Renal cortex interstitium (tissue), 11 donors: ENCODE results near the gene GPR27. TPM values are rescaled to one million over a fixed set of nuclear protein-coding genes. Genes with fewer than 3 reads are reported as not detected.

Experiments
- DNase-seq, 11 donors: peaks; one replicate each; pipeline ENCODE4 v3.0.0-alpha.2; 2013; ENCODE audit warnings: low read depth in 9 of 11, low spot score in 4 of 11; ENCODE audit errors: extremely low read depth in 1 of 11
- polyA plus RNA-seq, 3 donors: library from polyadenylated mRNA; unstranded; fragments of 120-200 nt; gene quantifications; one replicate each; pipeline ENCODE4 v1.2.1, GENCODE V29; 2013; ENCODE audit not compliant: insufficient read length in 3 of 3

GPR27 gene
- polyA plus RNA-seq, 3 donors: 8.3 to 12.6 (median 11.2) TPM

DNA sequence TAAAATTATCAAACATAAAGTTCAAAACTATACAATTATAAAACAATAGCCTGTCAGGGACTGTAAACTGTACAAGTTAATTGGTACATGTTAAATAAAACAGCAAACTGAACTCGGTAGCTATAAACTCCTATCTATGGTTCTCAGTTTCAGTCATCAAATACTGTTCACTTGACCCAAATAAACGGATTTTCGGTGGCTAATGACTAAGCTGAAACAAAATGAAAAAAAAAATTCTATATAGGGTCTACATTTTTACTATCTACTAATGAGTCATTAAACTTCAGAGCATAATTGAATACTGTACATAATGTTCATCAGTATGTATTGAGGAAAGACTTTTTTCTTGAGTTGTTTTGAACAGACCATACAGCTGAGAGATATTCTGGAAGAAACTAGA is 24.7 kb downstream of the GPR27 start:
- DNase-seq: no peak

DNA sequence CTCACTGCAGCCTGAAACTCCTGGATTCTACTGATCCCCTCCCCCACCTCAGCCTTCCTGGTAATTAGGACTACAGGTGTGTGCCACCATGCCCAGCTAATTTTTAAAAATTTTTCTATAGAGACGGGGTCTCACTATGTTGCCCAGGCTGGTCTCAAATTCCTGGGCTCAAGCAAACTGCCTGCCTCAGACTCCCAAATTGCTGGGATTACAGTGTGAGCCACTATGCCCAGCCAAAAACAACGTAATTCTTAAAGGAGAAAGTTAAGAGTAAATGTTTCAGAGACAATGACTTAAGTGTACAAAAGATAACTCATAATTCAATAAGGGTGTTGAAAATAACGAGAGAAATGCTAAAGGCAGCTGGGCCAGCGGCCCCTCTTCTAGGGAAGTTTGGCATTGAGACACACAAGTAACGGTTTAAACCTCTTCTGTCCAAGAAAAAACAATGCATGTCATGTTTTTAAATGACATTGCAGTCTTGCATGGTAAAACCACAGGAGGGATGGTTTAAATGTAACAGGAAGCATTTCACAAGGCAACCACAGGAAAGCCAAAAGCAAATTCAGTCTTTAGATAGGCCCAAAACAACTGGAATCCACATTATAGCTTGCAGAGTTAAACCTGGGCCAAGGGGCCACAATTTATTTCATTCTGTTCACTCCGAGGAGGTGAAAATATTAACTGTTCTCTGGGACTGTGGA is 26.2 kb downstream of the GPR27 start:
- DNase-seq: no peak

DNA sequence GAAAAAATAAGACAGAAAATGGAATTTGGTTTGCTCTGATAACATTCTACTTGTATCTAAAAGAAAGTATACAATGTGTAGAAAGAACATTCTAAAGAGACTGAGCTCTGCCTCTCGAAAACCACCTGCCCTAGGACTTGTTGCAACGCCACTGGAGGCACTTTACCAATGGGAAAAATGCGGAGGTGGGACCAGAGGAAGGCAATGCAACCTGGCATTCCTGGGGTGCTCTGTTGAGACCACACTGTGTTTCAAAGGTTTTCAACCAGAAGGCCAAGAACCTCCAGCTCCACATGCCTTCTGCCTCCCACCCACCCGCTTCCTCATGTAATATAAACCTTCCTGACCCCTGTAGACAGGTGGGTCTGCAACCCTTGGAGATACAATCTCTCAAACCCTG is 26.8 kb downstream of the GPR27 start:
- no peak for DNase-seq

DNA sequence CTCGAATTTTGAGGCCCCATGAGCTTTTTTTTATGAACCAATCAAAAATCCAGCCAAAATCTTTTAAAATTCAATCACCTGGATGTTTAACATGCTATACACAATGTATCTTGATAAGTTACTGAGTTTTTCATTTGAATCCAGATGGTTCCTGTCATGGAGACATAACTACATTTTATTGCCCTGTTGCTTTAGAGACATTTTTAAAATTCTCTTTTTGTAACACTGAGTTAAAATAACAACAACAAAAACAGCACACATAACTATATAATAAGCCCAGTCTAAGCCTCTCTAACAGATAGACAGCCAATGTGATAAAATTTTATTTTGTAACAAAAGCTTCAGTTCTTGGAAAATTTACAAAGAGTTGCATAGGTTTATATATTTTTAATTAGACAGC is 29.5 kb downstream of the GPR27 start:
- peak in 2 of 11 donors; percentile 26 to 31 for DNase-seq

DNA sequence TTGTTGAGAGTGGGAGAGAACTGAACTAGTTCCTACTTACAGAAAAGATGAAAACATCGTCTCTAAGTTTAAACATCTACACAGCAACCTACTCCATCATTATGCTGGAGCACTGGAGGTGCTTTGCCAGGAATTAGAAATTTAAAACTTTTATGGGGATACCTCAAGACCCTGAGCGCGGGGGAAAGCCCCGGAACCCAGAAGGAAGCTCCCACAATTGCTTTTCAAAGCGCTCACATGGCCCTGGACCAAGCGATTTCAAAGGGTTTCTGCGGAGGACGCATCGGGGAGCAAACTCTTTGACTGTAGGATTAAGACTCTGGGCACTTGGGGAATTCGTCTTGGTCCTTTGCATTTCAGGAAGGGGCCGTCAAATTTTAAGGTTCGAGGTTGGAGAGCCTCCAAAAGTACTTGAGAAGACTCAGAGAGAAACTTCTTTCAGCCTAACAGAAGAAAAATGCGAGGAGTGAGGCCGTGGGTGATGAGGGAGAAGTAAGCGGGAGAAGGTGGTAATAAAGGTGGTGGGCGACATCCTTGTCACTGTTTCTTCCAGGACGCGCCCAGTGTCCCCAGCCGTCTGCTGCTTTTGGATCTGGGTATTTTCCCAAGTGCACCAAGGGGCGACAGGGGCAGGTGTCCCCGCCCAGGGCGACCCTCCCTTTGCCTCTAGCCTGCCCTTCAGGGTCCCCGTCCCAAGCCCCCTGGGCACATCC is 30.7 kb downstream of the GPR27 start:
- no peak for DNase-seq

DNA sequence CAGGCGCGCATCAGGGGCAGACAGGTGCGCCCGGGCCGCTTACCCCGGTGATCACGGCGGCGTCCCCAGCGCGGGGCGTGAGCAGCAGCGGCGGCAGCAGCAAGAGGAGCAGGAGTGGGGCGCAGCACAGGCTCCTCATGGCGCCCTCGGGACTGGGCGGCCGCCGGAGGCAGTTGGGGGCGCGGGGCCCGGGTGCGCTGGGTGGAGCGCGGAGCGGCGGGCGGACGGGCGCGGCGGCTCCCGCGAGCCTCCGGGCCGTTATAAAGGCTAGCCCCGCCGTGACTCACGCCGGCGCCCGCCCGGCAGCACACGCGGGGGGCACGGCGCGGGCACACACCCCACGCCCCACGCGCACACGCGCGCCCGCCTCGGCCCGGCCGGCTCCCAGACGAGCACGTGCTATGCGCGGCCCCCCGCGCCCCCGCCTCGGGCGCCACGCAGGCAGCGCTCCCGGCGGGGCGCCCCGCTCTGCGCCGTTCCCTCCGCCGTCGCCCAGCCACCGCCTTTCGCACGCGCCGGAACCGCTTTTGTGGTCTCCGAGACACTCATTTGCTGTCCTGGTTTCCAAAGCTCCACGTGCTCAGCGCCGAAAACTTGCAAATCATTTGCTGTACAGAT is 31.4 kb downstream of the GPR27 start, which contains the start of gene PROK2:
Gene PROK2 (minus strand): TSS at position 235 of the 618 bp plus-strand sequence. CDS start 96 bp downstream, at position 139.
- DNase-seq: peak in 1 of 11 donors; percentile 19

DNA sequence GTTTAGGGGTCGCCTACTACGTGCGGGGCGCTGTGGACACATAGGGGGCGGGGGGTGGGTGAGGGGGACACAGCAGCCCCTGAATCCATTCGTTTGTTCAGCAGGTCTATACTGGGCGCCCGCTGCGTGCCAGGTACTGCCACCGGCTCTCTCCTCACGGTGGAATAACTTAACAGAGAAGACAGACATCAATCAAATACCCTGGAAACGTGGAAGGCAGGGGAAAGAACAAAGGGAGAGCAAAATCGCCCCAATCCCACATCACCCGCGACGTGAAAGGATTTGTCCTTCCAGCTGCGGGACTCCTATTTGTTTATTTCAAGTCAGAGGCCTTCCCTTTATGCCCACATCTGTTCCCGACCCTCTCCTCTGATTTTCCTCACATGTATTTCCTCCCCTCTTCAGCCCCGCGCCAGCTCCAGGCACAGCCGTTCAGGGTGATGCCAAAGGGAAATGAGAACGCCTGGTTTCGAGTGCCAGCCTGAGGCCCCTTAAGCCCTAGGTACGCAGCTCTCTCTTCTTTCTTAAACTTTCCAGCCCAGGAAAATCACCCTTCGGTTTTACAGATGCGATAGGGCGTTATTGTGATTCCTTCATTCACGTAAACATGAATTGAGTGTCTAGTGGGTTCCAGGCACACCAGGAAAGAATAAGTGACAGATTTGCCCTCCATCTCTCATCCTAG is 32.0 kb downstream of the GPR27 start:
- no peak for DNase-seq

DNA sequence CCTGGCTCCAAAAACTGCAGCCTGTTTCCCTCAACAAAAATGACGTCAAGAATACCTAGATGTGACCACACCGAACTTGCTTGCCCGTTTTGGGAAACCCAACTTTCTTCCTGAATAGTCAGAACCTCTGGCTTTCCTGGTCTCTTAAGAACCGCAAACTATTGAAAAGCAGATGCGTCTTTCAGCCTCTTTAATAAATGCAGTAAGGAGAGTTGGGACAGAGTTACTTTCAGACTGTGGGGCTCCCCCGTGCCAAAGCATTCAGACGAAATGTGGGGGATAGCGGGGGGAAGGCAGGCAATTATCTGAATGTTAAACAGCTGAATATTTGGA is 32.5 kb downstream of the GPR27 start:
- DNase-seq: no peak

DNA sequence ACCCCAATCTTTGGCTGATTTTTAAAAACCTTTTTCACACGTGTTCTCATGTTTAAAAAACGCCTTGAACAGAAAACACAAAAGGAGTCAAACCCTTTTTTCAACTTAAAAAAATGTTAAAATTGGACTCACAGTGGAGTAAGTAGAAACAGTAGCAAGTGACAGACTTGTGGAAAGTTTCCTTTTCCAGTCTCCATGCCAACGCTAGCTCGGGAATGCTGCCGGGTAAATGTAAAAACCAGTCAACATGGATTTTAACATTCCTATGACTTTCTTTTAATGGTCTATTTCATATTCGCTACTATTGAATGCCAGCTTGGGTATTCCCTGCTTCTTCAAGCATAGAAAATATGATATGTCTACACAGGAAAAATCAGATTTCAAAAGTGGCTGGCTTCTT is 32.9 kb downstream of the GPR27 start:
- peak in 1 of 11 donors; percentile 29 for DNase-seq

DNA sequence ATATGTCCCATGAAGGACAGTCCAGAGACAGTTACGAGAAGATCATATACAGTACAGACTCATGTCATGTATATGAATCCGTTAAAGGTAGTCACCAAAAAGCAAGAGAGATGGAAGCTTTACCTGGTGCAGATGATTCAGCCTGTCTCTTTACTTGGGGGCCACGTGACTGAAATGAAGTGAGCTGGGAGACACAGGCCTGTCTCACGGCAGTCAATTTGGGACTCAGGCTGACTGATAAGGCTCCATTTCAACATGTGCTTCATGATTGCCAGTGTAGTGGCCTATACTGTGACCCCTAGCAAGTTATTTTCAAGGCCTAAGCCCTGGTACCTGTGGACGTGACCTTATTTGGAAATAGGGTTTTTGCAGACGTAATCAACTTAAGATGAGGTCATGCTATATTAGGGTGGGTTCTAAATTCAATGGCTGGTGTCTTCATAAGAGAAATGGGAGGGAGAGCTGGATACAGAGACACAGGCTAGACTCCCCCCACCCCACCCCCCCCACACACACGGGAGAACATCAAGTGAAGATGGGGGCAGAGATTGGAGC is 34.3 kb downstream of the GPR27 start:
- DNase-seq: no peak

DNA sequence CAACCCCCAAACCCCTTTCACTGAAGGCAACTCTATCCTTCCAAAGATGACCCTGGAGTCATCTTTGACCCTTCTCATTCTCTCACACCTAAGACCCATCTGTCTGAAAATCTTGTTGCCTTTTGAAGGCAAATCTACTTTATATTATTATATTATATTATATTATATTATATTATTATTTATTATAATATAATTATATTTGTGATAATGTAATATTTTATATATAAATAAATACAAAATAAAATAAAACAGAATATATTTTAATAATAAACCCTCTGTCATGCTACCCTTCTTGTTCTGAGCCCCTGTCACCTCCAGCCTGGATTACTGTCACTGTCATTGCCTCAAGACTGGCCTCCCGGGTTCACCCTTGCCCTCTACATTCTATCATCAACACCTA is 36.3 kb downstream of the GPR27 start:
- DNase-seq: no peak

DNA sequence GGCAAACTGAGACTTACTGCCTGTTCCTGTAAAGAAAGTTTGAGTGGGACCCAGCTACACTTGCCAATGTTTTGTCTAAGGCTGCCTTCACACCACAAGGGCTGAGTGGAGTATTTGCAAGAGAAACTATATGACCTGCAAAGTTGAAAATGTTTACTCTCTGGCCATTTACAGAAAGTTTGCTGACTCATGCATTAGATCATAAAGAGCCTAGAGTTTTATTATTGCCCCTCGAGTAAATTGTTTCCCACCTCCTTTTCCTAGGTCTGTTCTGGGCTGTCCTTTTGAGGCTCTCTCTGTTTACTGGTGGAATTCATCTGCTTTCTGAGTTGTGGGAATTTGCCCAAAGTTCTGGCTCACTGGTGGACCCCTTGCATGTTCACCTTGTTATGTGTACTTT is 38.0 kb downstream of the GPR27 start:
- no peak for DNase-seq

DNA sequence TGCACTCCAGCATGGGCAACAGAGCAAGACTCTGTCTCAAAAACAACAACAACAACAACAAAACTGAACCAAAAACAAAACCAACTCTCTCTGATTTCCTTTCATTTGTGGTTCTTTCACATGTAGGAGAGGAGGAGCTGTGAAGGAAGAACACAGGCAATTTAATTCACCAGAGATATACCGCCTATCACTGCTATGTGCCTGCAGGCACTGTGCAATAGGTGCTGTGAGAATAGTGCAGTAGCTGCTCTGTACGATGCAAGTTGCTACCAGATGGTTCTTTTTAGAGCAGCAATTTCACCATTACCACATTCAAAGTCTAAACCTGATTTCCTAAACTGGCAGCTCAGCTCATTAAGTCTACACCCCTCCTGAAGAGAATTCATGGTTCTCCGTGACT is 42.6 kb downstream of the GPR27 start:
- no peak for DNase-seq

DNA sequence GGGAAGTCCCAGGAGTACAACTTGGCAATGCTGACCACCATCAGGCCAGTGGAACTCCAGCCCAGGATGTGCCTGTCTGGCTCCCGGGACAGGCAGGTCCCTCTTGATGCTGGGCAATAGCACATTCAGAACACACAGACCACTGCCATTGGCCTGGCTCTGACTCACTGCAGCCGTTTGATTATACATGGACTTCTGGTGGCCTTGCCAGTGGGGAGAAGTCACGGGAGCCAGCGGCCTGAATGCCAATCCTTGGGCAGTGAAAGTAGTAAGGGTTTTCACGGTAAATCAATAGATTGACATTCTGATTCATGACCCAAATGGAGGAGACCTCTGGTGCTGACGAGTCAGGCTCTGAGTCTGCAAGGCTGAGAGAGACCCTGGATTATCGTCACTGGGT is 43.8 kb downstream of the GPR27 start:
- DNase-seq: no peak

DNA sequence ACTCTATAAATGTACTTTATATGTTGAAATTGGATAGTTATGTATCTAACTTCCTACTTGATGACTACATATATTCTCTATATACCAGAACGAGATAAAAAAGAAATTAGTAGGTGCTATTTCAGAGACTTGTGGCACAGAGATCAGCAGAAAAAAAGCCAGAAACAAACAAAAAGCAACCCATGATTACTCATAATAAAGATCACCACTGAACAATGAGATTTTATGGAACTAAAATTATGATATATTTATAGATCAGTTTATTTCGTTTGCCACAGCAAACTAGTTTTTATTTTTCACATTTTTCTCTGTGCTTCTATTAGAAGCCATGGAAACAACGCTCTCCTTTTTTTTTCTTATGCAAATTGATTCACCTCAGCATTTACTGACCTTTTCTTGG is 46.4 kb downstream of the GPR27 start:
- no peak for DNase-seq

DNA sequence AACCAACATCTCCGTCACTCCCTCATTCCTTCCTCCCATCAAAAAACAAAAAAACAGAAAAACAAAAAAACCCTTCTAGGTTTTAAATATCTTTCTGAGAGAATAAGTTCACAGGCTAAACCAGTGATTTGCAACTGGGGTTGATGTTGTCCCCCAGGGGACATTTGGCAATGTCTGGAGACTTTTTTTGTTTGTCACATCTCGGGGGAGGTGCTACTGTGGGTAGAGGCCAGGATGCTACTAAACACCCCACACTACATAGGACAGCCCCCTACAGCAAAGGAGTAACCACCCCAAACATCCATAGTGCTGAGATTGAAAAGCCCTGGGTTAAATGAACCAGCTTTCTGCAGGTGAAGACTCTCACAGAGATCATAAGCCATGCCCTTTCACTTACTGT is 48.3 kb downstream of the GPR27 start:
- no peak for DNase-seq

DNA sequence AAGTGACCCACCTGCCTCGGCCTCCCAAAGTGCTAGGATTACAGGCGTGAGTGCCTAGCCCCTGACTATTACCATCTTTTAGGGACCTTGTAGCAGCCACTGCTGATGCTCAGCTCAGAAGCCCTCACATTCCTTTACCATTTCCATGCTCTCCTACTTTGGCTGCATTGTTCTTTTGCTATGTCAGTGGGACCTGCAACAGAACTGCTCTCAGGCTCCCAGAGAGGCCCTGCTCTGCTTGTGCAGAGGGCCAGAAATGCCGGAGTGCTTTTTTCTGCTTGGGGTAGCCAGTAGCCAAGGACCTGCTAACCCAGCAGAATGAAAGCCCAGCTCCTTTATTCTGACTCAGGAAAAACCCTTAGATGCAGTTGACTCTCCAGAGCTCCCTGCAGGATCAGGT is 49.6 kb downstream of the GPR27 start:
- DNase-seq: no peak

DNA sequence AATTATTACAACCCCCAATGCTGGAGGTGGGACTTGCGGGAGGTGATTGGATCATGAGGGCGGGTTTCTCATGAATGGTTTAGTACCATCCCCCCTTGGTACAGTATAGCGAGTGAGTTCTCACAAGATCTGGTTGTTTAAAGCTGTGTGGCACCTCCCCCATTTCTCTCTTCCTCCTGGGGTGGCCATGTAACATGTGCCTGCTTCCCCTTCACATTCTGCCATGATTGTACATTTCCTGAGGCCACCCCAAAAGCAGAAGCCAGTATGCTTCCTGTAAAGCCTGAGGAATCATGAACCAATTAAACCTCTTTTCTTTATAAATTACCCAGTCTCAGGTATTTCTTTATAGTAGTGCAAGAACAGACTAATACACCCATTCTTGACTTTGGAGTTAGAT is 51.5 kb downstream of the GPR27 start:
- DNase-seq: no peak

DNA sequence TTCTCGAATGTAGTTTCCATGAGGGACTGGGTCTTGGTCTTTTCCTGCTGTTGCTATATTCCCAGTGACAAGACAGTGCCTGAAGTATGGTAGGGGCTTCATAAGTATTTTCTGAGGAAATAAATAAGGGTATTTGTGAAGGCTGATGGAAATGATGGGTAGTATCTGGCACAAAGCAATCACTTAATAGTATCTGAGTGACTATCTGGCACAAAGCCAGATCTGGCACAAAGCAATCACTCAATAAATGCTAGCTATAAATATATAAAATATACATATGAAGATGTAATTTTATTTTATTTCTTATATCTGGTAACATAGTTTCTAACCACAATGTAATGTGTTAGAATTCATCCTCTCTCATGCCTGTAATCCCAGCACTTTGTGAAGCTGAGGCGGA is 52.0 kb downstream of the GPR27 start:
- no peak for DNase-seq
